ENCODE measurements around the gene ROR1.
A peak's percentile ranks its signal among the peaks of the same experiment; 100 is the strongest.

ROR1 gene

DNA sequence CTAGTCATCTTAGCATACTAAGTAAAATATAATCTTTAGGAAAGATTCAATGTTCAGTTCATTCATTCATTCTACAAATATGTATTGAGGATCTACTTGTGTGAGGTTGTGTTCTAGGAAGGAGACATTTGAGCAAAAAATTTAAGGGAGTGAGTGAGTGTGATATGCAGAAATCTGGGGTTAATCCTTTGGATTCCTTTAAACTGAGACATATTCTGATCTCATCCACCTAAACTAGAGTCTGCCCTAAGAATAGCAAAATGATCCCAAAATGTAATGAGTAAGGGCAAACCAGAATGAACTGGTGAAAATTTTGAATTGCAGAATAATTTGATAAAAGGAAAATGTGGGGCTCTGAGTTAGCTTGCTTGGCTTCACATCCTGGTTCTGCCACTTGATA, 438.2 kb downstream of the ROR1 start:
- H4K91ac ChIP-seq (ENCODE audit: low read length), result no peak overlapping the region
- no peaks in the 10 kb centered on the region for H3K79me1 ChIP-seq (replicated peaks; ENCODE audit: low read length, poor library complexity, severe bottlenecking)
- H3K23ac ChIP-seq (ENCODE audit: low read length in 2 of 2), result no peak overlapping the region
- H3K27me3 ChIP-seq (ENCODE audit: control insufficient read depth in 1 of 2, insufficient read depth in 1 of 2, low read length in 2 of 2), result no peaks in the 10 kb centered on the region
- H3K4ac ChIP-seq (ENCODE audit: low read depth in 1 of 2, low read length in 2 of 2), result no peak overlapping the region
- no peak overlapping the region for H2BK120ac ChIP-seq (ENCODE audit: low read depth, low read length)
- H3K4me1 ChIP-seq (ENCODE audit: control insufficient read depth, insufficient read depth, low read depth, low read length), result no peaks in the 10 kb centered on the region
- H3K14ac ChIP-seq (ENCODE audit: low read length in 2 of 2), result no peak overlapping the region
- H2BK15ac ChIP-seq (ENCODE audit: low read depth, poor library complexity, severe bottlenecking), result no peak overlapping the region
- H3K9ac ChIP-seq (ENCODE audit: low read length), result peak overlapping the region; percentile 78
- H2BK5ac ChIP-seq (ENCODE audit: low read depth, low read length, poor library complexity, severe bottlenecking), result no peak overlapping the region
- no peak overlapping the region for H3K4me2 ChIP-seq (ENCODE audit: low read length, poor library complexity, severe bottlenecking)
- H3K36me3 ChIP-seq (ENCODE audit: control insufficient read depth in 1 of 2, insufficient read depth in 2 of 2, low read depth in 1 of 2, low read length in 2 of 2), result no peaks in the 10 kb centered on the region
- no peak overlapping the region for H4K8ac ChIP-seq (ENCODE audit: low read length)
- no peak for DNase-seq
- no peak overlapping the region for H3K27ac ChIP-seq (ENCODE audit: low read length, poor library complexity, severe bottlenecking)
- no peaks in the 10 kb centered on the region for H3K9me3 ChIP-seq (ENCODE audit: control insufficient read depth, low read length)
- no peak overlapping the region for H3K18ac ChIP-seq (ENCODE audit: low read depth in 1 of 2, low read length in 2 of 2)
- no peak overlapping the region for H2BK12ac ChIP-seq (ENCODE audit: low read length in 2 of 2)
- H3K4me3 ChIP-seq (ENCODE audit: insufficient read depth in 1 of 2, low read depth in 1 of 2, low read length in 2 of 2), result no peak overlapping the region
- no peak overlapping the region for H2AFZ ChIP-seq (ENCODE audit: low read depth, low read length)
- H2AK5ac ChIP-seq (ENCODE audit: low read length, severe bottlenecking), result no peak overlapping the region

DNA sequence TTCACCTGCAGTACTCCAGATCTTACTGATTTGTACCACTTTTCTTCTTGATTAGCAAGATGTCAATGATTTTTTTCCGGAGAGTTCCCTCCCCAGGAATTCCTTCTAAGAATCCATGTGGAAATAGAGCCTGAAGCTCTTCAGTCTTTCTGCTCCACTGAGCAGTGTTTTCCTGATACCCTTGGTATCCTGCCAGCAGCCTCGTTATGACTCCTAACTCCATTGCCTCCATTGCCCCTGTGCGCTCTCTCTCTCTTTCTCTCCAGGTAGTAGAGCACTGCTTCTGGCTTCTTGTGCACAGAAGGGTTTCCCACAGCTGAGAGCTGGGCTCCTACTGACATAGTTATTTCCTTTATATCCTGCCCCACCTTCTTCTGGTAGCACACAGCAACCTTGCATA, 441.8 kb downstream of the ROR1 start:
- H3K4me2 ChIP-seq (ENCODE audit: low read length, poor library complexity, severe bottlenecking), result no peak overlapping the region
- H3K4ac ChIP-seq (ENCODE audit: low read depth in 1 of 2, low read length in 2 of 2), result no peak overlapping the region
- H2AFZ ChIP-seq (ENCODE audit: low read depth, low read length), result no peak overlapping the region
- H3K9me3 ChIP-seq (ENCODE audit: control insufficient read depth, low read length), result no peaks in the 10 kb centered on the region
- no peak overlapping the region for H3K23ac ChIP-seq (ENCODE audit: low read length in 2 of 2)
- H3K27ac ChIP-seq (ENCODE audit: low read length, poor library complexity, severe bottlenecking), result peak overlapping the region; percentile 6
- H2BK15ac ChIP-seq (ENCODE audit: low read depth, poor library complexity, severe bottlenecking), result no peak overlapping the region
- no peak overlapping the region for H3K18ac ChIP-seq (ENCODE audit: low read depth in 1 of 2, low read length in 2 of 2)
- no peak overlapping the region for H2AK5ac ChIP-seq (ENCODE audit: low read length, severe bottlenecking)
- H3K27me3 ChIP-seq (ENCODE audit: control insufficient read depth in 1 of 2, insufficient read depth in 1 of 2, low read length in 2 of 2), result no peaks in the 10 kb centered on the region
- H3K4me3 ChIP-seq (ENCODE audit: insufficient read depth in 1 of 2, low read depth in 1 of 2, low read length in 2 of 2), result no peak overlapping the region
- DNase-seq, result no peak
- H4K8ac ChIP-seq (ENCODE audit: low read length), result no peak overlapping the region
- no peak overlapping the region for H3K9ac ChIP-seq (ENCODE audit: low read length)
- H2BK5ac ChIP-seq (ENCODE audit: low read depth, low read length, poor library complexity, severe bottlenecking), result no peak overlapping the region
- no peak overlapping the region for H2BK12ac ChIP-seq (ENCODE audit: low read length in 2 of 2)
- no peak overlapping the region for H2BK120ac ChIP-seq (ENCODE audit: low read depth, low read length)
- H3K14ac ChIP-seq (ENCODE audit: low read length in 2 of 2), result no peak overlapping the region
- 94% methylated on average over 3 of the region's 3 CpGs for WGBS
- no peaks in the 10 kb centered on the region for H3K79me1 ChIP-seq (replicated peaks; ENCODE audit: low read length, poor library complexity, severe bottlenecking)
- no peaks in the 10 kb centered on the region for H3K36me3 ChIP-seq (ENCODE audit: control insufficient read depth in 1 of 2, insufficient read depth in 2 of 2, low read depth in 1 of 2, low read length in 2 of 2)
- H4K91ac ChIP-seq (ENCODE audit: low read length), result no peak overlapping the region
- H3K4me1 ChIP-seq (ENCODE audit: control insufficient read depth, insufficient read depth, low read depth, low read length), result no peaks in the 10 kb centered on the region

DNA sequence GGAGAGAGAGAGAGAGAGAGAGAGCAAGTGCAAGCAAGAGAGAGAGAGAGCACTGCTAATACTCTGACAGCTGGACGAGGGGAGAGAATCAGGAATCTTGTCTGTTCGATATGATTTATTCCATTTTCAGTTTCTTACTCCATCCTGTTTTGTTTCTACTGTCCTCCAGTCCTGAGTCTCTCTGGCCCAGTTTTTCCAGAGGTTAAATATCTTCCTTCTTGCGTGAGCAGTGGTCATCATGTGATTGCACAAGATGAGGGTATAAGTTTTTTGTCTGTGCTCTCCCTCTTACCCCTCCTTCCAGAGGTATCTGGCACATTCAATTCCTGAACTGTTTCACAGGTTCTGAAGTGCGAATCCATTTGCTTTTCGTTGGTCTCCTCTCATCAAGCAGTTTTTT, 446.4 kb downstream of the ROR1 start:
- Histone ChIP-seq H3K14ac (ENCODE audit: low read length in 2 of 2) (no peak overlapping the region), H3K9me3 (ENCODE audit: control insufficient read depth, low read length) (no peaks in the 10 kb centered on the region), H3K36me3 (ENCODE audit: control insufficient read depth in 1 of 2, insufficient read depth in 2 of 2, low read depth in 1 of 2, low read length in 2 of 2) (no peaks in the 10 kb centered on the region), H3K4ac (ENCODE audit: low read depth in 1 of 2, low read length in 2 of 2) (no peak overlapping the region), H3K9ac (ENCODE audit: low read length) (no peak overlapping the region), H4K8ac (ENCODE audit: low read length) (no peak overlapping the region), H4K91ac (ENCODE audit: low read length) (no peak overlapping the region), H3K23ac (ENCODE audit: low read length in 2 of 2) (no peak overlapping the region), H2AK5ac (ENCODE audit: low read length, severe bottlenecking) (no peak overlapping the region), H3K79me1 (replicated peaks; ENCODE audit: low read length, poor library complexity, severe bottlenecking) (no peaks in the 10 kb centered on the region), H3K4me2 (ENCODE audit: low read length, poor library complexity, severe bottlenecking) (no peak overlapping the region), H2AFZ (ENCODE audit: low read depth, low read length) (no peak overlapping the region), H3K27me3 (ENCODE audit: control insufficient read depth in 1 of 2, insufficient read depth in 1 of 2, low read length in 2 of 2) (no peaks in the 10 kb centered on the region), H3K4me1 (ENCODE audit: control insufficient read depth, insufficient read depth, low read depth, low read length) (no peaks in the 10 kb centered on the region), H3K27ac (ENCODE audit: low read length, poor library complexity, severe bottlenecking) (no peak overlapping the region), H3K4me3 (ENCODE audit: insufficient read depth in 1 of 2, low read depth in 1 of 2, low read length in 2 of 2) (no peak overlapping the region), H2BK5ac (ENCODE audit: low read depth, low read length, poor library complexity, severe bottlenecking) (no peak overlapping the region), H2BK12ac (ENCODE audit: low read length in 2 of 2) (no peak overlapping the region), H2BK15ac (ENCODE audit: low read depth, poor library complexity, severe bottlenecking) (no peak overlapping the region), H2BK120ac (ENCODE audit: low read depth, low read length) (no peak overlapping the region), H3K18ac (ENCODE audit: low read depth in 1 of 2, low read length in 2 of 2) (no peak overlapping the region)
- WGBS, result 89% methylated on average over 3 of the region's 5 CpGs
- DNase-seq, result no peak

DNA sequence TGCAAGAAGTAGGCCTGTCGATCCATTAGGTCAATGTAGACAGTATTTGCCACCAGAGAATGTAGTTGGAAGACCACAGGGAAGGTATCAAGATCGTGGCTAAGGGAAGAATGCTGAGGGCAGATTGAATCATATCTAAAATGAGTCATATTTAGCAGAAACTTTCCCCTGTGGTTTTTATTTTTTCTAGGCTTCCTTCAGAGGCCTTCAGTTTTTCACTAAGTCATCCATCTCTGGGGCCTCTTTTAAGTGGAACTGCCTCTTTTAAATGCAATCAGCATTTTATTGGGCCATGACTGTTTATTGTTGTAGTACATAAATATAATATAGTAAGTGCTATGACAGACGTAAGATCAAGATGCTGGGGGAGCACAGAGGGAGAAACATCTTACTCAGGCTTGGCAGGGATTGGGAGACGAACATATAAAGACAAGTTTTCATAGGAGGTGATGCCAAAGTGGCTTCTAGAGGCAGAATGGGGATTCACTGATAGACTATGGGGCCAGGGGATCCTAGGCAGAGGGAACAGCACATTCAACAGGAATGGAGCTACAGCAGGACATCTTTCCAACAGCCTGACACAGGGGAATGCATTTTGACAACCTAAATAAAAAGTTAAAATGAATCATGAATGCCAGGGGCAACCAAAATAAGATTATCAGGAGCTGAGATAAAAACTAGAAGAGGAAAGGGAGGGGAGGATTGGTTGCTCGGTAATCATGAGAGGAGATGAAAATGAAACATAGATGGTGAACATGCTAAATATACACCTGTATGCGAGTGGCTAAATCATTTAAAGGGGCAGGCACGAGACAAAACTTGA, 449.7 kb downstream of the ROR1 start:
- H3K27me3 ChIP-seq (ENCODE audit: control insufficient read depth in 1 of 2, insufficient read depth in 1 of 2, low read length in 2 of 2), result no peaks in the 10 kb centered on the region
- no peak overlapping the region for H3K4me2 ChIP-seq (ENCODE audit: low read length, poor library complexity, severe bottlenecking)
- H2AFZ ChIP-seq (ENCODE audit: low read depth, low read length), result no peak overlapping the region
- H3K79me1 ChIP-seq (replicated peaks; ENCODE audit: low read length, poor library complexity, severe bottlenecking), result no peaks in the 10 kb centered on the region
- H4K8ac ChIP-seq (ENCODE audit: low read length), result no peak overlapping the region
- H3K4me3 ChIP-seq (ENCODE audit: insufficient read depth in 1 of 2, low read depth in 1 of 2, low read length in 2 of 2), result no peak overlapping the region
- H3K4me1 ChIP-seq (ENCODE audit: control insufficient read depth, insufficient read depth, low read depth, low read length), result no peaks in the 10 kb centered on the region
- no peak overlapping the region for H2BK5ac ChIP-seq (ENCODE audit: low read depth, low read length, poor library complexity, severe bottlenecking)
- H3K27ac ChIP-seq (ENCODE audit: low read length, poor library complexity, severe bottlenecking), result peak overlapping the region; percentile 79
- H3K9ac ChIP-seq (ENCODE audit: low read length), result peak overlapping the region; percentile 61
- no peak overlapping the region for H3K18ac ChIP-seq (ENCODE audit: low read depth in 1 of 2, low read length in 2 of 2)
- H3K23ac ChIP-seq (ENCODE audit: low read length in 2 of 2), result no peak overlapping the region
- H2BK12ac ChIP-seq (ENCODE audit: low read length in 2 of 2), result no peak overlapping the region
- no peak overlapping the region for H2BK120ac ChIP-seq (ENCODE audit: low read depth, low read length)
- H3K14ac ChIP-seq (ENCODE audit: low read length in 2 of 2), result no peak overlapping the region
- peaks cover 6% of the 10 kb centered on the region for H3K9me3 ChIP-seq (ENCODE audit: control insufficient read depth, low read length)
- DNase-seq, result peak; percentile 90
- H2AK5ac ChIP-seq (ENCODE audit: low read length, severe bottlenecking), result no peak overlapping the region
- H2BK15ac ChIP-seq (ENCODE audit: low read depth, poor library complexity, severe bottlenecking), result no peak overlapping the region
- 25% methylated on average over 4 of the region's 7 CpGs for WGBS
- no peaks in the 10 kb centered on the region for H3K36me3 ChIP-seq (ENCODE audit: control insufficient read depth in 1 of 2, insufficient read depth in 2 of 2, low read depth in 1 of 2, low read length in 2 of 2)
- no peak overlapping the region for H4K91ac ChIP-seq (ENCODE audit: low read length)
- no peak overlapping the region for H3K4ac ChIP-seq (ENCODE audit: low read depth in 1 of 2, low read length in 2 of 2)
